Right cardiac atrium (tissue), 5 donors: ENCODE measurements around the gene SOD3. TPM values are rescaled to one million over a fixed set of nuclear protein-coding genes. Genes with fewer than 3 reads are reported as not detected.

Source experiments
- ATAC-seq, 2 donors: fragments of 200-7000 bp; cut with Tn5 transposase; one replicate each; pipeline versions ENCODE4 v1.8.0 to v1.9.1; 2020; ENCODE audit warnings: moderate library complexity in 2 of 2, mild to moderate bottlenecking in 1 of 2
- DNase-seq, 3 donors: peaks; one replicate each; pipeline ENCODE4 v3.0.0-alpha.2; 2020
- H3K27ac ChIP-seq: one replicate; pipeline ENCODE4 v1.5.1; 2013; ENCODE audit warnings: mild to moderate bottlenecking, low read length, control low read depth, moderate library complexity
- H3K27me3 ChIP-seq: one replicate; pipeline ENCODE4 v1.6.1; 2013; ENCODE audit not compliant: control insufficient read depth, insufficient read depth
- H3K4me1 ChIP-seq: one replicate; pipeline ENCODE4 v1.6.1; 2013; ENCODE audit warnings: low read length; ENCODE audit not compliant: control insufficient read depth, insufficient read depth
- H3K4me3 ChIP-seq: one replicate; pipeline ENCODE4 v1.5.1; 2013; ENCODE audit warnings: low read length, control low read depth
- H3K9me3 ChIP-seq: one replicate; pipeline ENCODE4 v1.6.1; 2013; ENCODE audit warnings: low read length; ENCODE audit not compliant: control insufficient read depth
- WGBS: extraction: QIAGEN DNeasy Blood & Tissue Kit; methylation state at CpG from one replicate; pipeline ENCODE4 v1.1.7; 2013; 5-methylcytosine and 5-hydroxymethylcytosine counted together
- intact Hi-C, 4 donors: fragments of 100-400 bp; cut with DNase I; formaldehyde crosslinking; loops; one replicate each; pipeline versions ENCODE4 v1.11.0 to v1.14.0; 2022 to 2023
- polyA plus RNA-seq: library from polyadenylated mRNA; stranded (reverse); fragments of 200-250 nt; gene quantifications from one replicate; pipeline ENCODE4 v1.2.3, GENCODE V29; 2013
- total RNA-seq, 4 donors: library from RNA; stranded (reverse); fragmentation: NEBNext Ultra II Directional; extraction: Animal tissue kit (Norgen Biotek cat#: 25700); gene quantifications; one replicate each; pipeline ENCODE4 v1.2.1, GENCODE V29; 2021
- donor health status: healthy with polysubstance abuse.
- donor health status: DM: no; HTN: yes; CAD: no.
- donor health status: DM: no; HTN: no; CAD: no.
- donor health status: DM: no; HTN: yes; CAD: no; lungs with severe emphysema.
- donor health status: DM: yes; HTN: yes; CAD: no.

The SOD3 gene
- total and polyA plus RNA-seq, 5 donors: 59.2 to 129 (median 70.3) TPM

GRCh38 chr4:24794480-24794879 is 893 bp upstream of the SOD3 start:
- peak; percentile 38 to 60 (median 59) for DNase-seq
- H3K4me1 ChIP-seq: peaks cover 3% of the 10 kb centered on the region

GRCh38 chr4:24795666-24796381 is 451 bp downstream of the SOD3 start:
- WGBS: 32% methylated on average over 9 of the region's 9 CpGs
- H3K4me1 ChIP-seq: peaks cover 3% of the 10 kb centered on the region
- DNase-seq (peak in 1 of 3 donors; percentile 20), ATAC-seq (peak; percentile 7 to 19)
- intact Hi-C loops: loop anchor here in 1 of 4 donors (10.0 kb wide), 1 partner anchor 61 kb away; no protein-coding TSS in a partner anchor
- no peaks in the 10 kb centered on the region for H3K9me3 ChIP-seq
- peak overlapping the region; percentile 86 for H3K27ac ChIP-seq
- no peaks in the 10 kb centered on the region for H3K27me3 ChIP-seq
- peak overlapping the region; percentile 35 for H3K4me3 ChIP-seq

More at GRCh38 chr4:24794480-24794879, 893 bp upstream of the SOD3 start:
- ATAC-seq: peak; percentile 26 to 41
- WGBS: 46% methylated on average over 10 of the region's 10 CpGs
- H3K4me3 ChIP-seq: no peak overlapping the region
- no peaks in the 10 kb centered on the region for H3K9me3 ChIP-seq
- H3K27me3 ChIP-seq: no peaks in the 10 kb centered on the region
- intact Hi-C loops: loop anchor here in 1 of 4 donors (10.0 kb wide), 1 partner anchor 60 kb away; no protein-coding TSS in a partner anchor
- peak overlapping the region; percentile 86 for H3K27ac ChIP-seq

DNA sequence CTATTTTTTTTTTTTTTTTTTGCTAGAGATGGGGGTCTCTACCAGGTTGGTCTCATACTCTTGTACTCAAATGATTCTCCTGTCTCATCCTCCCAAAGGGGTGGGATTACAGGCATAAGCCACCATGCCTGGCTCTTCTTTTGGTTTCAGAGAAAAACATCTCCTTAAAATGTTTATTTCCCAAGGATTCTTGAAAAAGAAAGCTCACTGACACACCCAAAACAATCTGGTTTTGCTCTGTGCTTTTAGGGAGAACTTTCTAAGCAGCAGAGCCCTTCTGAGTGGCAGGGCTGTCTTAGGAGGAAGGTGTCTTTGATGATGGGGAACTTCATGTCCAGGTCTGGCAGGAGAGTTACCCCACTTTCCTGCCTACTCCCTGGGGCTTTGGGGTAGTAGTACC is 1.2 kb downstream of the SOD3 start:
- ATAC-seq: no peak
- intact Hi-C loops: loop anchor here in 1 of 4 donors (10.0 kb wide), 1 partner anchor 62 kb away; no protein-coding TSS in a partner anchor

GRCh38 chr4:24798036-24798610 is 2.8 kb downstream of the SOD3 start:
- intact Hi-C loops: loop anchor here in 1 of 4 donors (10.0 kb wide), 1 partner anchor 63 kb away; no protein-coding TSS in a partner anchor
- no peak for DNase-seq
- peaks cover 6% of the 10 kb centered on the region for H3K4me1 ChIP-seq

More for the DNA sequence above, 1.2 kb downstream of the SOD3 start:
- no peaks in the 10 kb centered on the region for H3K9me3 ChIP-seq
- peaks cover 6% of the 10 kb centered on the region for H3K4me1 ChIP-seq
- H3K27me3 ChIP-seq: no peaks in the 10 kb centered on the region
- DNase-seq: no peak
- no peak overlapping the region for H3K27ac ChIP-seq
- no peak overlapping the region for H3K4me3 ChIP-seq

DNA sequence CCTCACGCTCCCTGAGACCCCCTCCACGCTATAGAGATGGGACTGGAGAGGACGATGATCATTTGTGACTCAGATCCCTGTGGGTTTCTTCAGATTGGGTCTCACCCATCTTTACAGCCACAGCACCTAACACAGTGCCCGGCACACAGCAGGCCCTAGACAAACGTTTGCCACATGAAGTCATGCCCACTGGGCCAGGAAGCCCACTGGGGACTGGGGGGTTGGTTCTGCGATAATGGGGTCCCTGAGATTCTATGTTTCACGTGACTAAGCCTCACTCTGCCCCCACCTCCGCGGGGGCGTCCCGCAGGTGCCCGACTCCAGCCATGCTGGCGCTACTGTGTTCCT is 3.8 kb downstream of the SOD3 start:
- DNase-seq (no peak), ATAC-seq (no peak)
- H3K4me3 ChIP-seq: no peak overlapping the region
- H3K9me3 ChIP-seq: no peaks in the 10 kb centered on the region
- no peak overlapping the region for H3K27ac ChIP-seq
- peaks cover 6% of the 10 kb centered on the region for H3K4me1 ChIP-seq
- intact Hi-C loops: loop anchor here in 1 of 4 donors (10.0 kb wide), 1 partner anchor 64 kb away; no protein-coding TSS in a partner anchor
- no peaks in the 10 kb centered on the region for H3K27me3 ChIP-seq
- 79% methylated on average over 13 of the region's 13 CpGs for WGBS

More at GRCh38 chr4:24798036-24798610, 2.8 kb downstream of the SOD3 start:
- H3K9me3 ChIP-seq: no peaks in the 10 kb centered on the region
- H3K4me3 ChIP-seq: no peak overlapping the region
- 72% methylated on average over 5 of the region's 5 CpGs for WGBS
- no peak for ATAC-seq
- no peak overlapping the region for H3K27ac ChIP-seq
- H3K27me3 ChIP-seq: no peaks in the 10 kb centered on the region

- Histone ChIP-seq H3K9me3 (no peaks in the 10 kb centered on the region), H3K4me3 (no peak overlapping the region), H3K27ac (no peak overlapping the region), H3K4me1 (peaks cover 2% of the 10 kb centered on the region), H3K27me3 (no peaks in the 10 kb centered on the region)
- ATAC-seq: no peak
- WGBS: 28% methylated on average over 103 of the region's 103 CpGs
- peak; percentile 16 to 70 (median 54) for DNase-seq
- intact Hi-C loops: loop anchor here in 1 of 4 donors (10.0 kb wide), 1 partner anchor 65 kb away; no protein-coding TSS in a partner anchor
These were observed 4.4 kb downstream of the SOD3 start for GRCh38 chr4:24799544-24800324.

DNA sequence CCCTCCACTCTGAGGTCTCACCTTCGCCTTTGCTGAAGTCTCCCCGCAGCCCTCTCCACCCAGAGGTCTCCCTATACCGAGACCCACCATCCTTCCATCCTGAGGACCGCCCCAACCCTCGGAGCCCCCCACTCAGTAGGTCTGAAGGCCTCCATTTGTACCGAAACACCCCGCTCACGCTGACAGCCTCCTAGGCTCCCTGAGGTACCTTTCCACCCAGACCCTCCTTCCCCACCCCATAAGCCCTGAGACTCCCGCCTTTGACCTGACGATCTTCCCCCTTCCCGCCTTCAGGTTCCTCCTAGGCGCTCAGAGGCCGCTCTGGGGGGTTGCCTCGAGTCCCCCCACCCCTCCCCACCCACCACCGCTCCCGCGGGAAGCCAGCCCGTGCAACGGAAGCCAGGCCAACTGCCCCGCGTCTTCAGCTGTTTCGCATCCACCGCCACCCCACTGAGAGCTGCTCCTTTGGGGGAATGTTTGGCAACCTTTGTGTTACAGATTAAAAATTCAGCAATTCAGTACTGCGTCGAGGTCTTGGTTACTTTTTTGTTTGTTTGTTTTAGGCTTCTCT is 5.0 kb downstream of the SOD3 start:
- intact Hi-C loops: no loop called here

DNA sequence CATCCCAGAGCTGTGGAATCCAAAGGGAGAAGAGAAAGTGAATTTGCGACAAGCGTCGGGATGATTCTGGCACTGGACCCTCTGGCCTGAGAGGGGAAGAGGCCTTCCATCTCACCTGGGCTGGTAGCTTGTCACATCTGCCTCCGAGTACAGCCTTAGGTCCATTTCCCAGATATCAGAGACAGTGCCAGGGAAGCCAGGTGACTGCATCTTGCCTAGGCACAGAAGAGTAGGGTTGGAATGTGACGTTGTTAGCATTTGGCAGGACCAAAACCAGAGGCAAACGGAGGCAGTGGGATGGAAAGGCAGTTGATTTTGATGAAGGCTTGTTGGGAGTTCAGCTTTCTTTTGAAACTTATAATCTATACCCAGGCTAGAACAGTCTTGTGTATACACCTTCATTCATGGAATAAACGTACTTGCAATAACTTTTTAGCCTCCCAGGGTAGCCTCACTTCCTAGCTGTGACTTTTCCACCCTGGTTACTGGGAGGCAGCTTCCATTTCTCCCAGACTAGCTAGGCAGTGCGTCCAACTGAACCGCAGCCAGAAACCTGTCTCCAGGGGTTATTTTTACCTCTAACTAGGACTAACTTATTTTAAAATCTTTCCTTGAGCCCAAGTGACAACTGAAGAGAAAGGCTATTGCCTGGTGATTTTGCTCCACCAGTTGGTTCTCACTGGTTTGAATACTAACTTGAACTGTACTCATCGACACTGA is 5.9 kb downstream of the SOD3 start:
- Histone ChIP-seq H3K9me3 (no peaks in the 10 kb centered on the region), H3K4me3 (peak overlapping the region; percentile 4), H3K4me1 (peaks cover 2% of the 10 kb centered on the region), H3K27ac (no peak overlapping the region), H3K27me3 (no peaks in the 10 kb centered on the region)
- 57% methylated on average over 10 of the region's 10 CpGs for WGBS
- intact Hi-C loops: no loop called here
- DNase-seq (peak in 1 of 3 donors; percentile 42), ATAC-seq (no peak)

More for the DNA sequence above, 5.0 kb downstream of the SOD3 start:
- WGBS: 23% methylated on average over 25 of the region's 25 CpGs
- Histone ChIP-seq H3K9me3 (no peaks in the 10 kb centered on the region), H3K4me3 (no peak overlapping the region), H3K27me3 (no peaks in the 10 kb centered on the region), H3K27ac (no peak overlapping the region), H3K4me1 (peaks cover 2% of the 10 kb centered on the region)
- DNase-seq: peak; percentile 47 to 78 (median 73)
- ATAC-seq: peak; percentile 15 to 22

GRCh38 chr4:24802648-24803047 is 7.3 kb downstream of the SOD3 start:
- Histone ChIP-seq H3K27me3 (no peaks in the 10 kb centered on the region), H3K9me3 (no peaks in the 10 kb centered on the region), H3K27ac (no peak overlapping the region), H3K4me3 (no peak overlapping the region), H3K4me1 (peaks cover 2% of the 10 kb centered on the region)
- ATAC-seq (no peak), DNase-seq (no peak)
- intact Hi-C loops: no loop called here
- 71% methylated on average over 6 of the region's 6 CpGs for WGBS

GRCh38 chr4:24805067-24805466 is 9.7 kb downstream of the SOD3 start:
- H3K4me1 ChIP-seq: peaks cover 2% of the 10 kb centered on the region
- intact Hi-C loops: no loop called here
- H3K27me3 ChIP-seq: no peaks in the 10 kb centered on the region
- no peak overlapping the region for H3K27ac ChIP-seq
- no peaks in the 10 kb centered on the region for H3K9me3 ChIP-seq
- 77% methylated on average over 5 of the region's 5 CpGs for WGBS
- ATAC-seq (no peak), DNase-seq (no peak)
- no peak overlapping the region for H3K4me3 ChIP-seq
